HL-60 (cell line): ENCODE measurements around the gene TAF5L.

Experiments used
- DNase-seq, 2 experiments: peaks; one replicate each; pipeline ENCODE4 v3.0.0-alpha.2; 2010 to 2020; ENCODE audit warnings: low read depth in 1 of 2, low spot score in 1 of 2
- H3K27ac ChIP-seq: fragments of 250-450 bp; sonication (Bioruptor Pico); replicated peaks from 2 replicates; pipeline ENCODE4 v1.5.1; 2020; ENCODE audit warnings: mild to moderate bottlenecking, moderate library complexity
- H3K27me3 ChIP-seq: fragments of 250-450 bp; sonication (Bioruptor Pico); 2 replicates; pipeline ENCODE4 v1.5.1; 2021; ENCODE audit warnings: mild to moderate bottlenecking, moderate library complexity; ENCODE audit not compliant: insufficient read depth, poor library complexity, severe bottlenecking
- H3K4me3 ChIP-seq: replicated peaks from 2 replicates; pipeline ENCODE4 v1.5.1; 2011; ENCODE audit warnings: mild to moderate bottlenecking, control low read depth, low read length; ENCODE audit not compliant: insufficient read depth
- CTCF ChIP-seq: IDR thresholded peaks from one replicate; pipeline ENCODE4 v1.5.1; 2011; ENCODE audit warnings: low read length, control low read depth, inconsistent platforms; ENCODE audit not compliant: insufficient read depth
- GABPA ChIP-seq: IDR thresholded peaks from 2 replicates; pipeline ENCODE4 v1.6.1; 2012; ENCODE audit warnings: low read depth
- POLR2AphosphoS5 ChIP-seq: IDR thresholded peaks from 2 replicates; pipeline ENCODE4 v1.6.1; 2012; ENCODE audit warnings: low read depth
- REST ChIP-seq: IDR thresholded peaks from 2 replicates; pipeline ENCODE4 v1.6.1; 2012; ENCODE audit warnings: low read depth; ENCODE audit not compliant: insufficient replicate concordance
- SPI1 ChIP-seq: IDR thresholded peaks from 2 replicates; pipeline ENCODE4 v1.6.1; 2012; ENCODE audit warnings: low read depth, mild to moderate bottlenecking, borderline replicate concordance

TAF5L gene

GRCh38 chr1:229651546-229651945, 25.6 kb upstream of the TAF5L start:
- H3K27ac ChIP-seq: no peak overlapping the region
- no peak for DNase-seq
- no peak overlapping the region for H3K4me3 ChIP-seq
- no peaks in the 10 kb centered on the region for H3K27me3 ChIP-seq
- no peak for TF ChIP-seq REST
- TF ChIP-seq POLR2AphosphoS5: no peak
- no peak for TF ChIP-seq GABPA
- no peak for TF ChIP-seq SPI1
- TF ChIP-seq CTCF: no peak

DNA sequence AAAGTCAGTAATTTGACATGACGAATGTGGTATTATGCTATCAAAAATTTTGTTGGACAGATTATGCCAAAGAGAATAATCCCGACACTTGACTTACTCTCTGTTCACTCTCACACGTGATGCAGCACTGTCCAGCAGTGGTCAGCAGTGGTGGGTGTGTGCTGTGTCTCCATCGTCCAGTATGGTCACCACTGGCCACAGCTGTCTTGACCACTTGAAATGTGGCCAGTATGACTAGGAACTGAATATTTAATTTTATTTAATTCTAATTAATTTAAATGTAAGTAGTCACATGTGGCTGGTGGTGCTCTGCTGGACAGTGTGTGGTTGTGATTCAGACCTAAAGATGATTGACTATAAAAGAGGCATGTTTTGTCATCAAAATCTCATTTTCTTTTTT, 24.1 kb upstream of the TAF5L start:
- Histone ChIP-seq H3K27me3 (no peaks in the 10 kb centered on the region), H3K27ac (no peak overlapping the region), H3K4me3 (no peak overlapping the region)
- TF ChIP-seq GABPA: no peak
- TF ChIP-seq CTCF: no peak
- no peak for TF ChIP-seq SPI1
- no peak for TF ChIP-seq REST
- TF ChIP-seq POLR2AphosphoS5: no peak
- DNase-seq: no peak

DNA sequence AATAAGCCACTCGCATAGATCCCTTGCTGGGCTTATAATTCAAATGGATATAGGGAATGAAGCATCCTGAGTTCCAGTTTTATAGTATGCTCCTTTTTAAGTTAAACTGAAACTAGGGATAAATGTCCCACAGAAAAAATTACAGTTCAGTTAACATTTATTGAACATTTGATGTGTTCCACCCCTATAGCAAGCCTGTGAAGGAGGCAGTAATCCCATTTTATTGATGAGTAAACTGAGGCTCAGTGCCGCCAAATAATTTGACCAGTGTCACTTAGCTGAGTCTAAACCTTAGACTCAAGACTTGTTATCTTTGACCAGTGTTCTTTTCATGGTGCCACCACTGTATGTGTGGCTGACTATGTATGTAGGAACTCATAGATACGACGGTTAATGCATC, 22.5 kb upstream of the TAF5L start:
- H3K27ac ChIP-seq: no peak overlapping the region
- TF ChIP-seq POLR2AphosphoS5 (no peak), SPI1 (no peak), CTCF (no peak), GABPA (no peak)
- DNase-seq: no peak
- no peak overlapping the region for H3K4me3 ChIP-seq
- no peaks in the 10 kb centered on the region for H3K27me3 ChIP-seq

DNA sequence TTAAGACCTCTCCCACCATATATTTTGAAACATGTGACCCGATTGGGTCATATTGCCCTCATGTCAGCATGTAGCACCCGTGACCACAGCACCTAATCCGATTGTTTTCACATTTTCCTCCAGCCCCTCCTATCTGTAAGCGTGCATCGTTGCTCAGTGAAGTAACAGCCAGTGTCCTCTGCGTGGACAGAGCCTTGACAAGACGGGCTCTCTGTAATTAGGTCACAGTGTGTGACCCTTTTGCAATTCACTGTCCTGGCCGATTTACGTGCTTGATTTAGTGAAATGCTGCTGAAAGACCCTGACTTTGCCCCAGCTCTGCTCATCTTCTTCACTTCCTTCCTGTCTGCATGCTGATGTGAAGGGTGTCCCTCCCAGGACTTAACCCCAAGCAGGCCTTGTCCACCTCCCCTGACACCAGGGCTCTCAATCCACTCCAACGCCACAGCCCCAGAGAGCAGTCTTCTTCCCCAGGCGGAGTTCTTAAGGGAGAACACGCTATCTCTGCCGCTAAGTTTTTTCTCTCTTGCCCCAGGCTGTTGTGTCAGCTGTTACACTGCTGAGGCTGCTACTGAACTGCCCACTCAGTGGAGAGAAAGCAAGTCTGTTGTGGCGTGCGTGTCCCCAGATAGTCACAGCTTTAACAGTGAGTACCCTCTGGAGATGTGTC, 19.5 kb upstream of the TAF5L start:
- H3K27ac ChIP-seq: no peak overlapping the region
- H3K4me3 ChIP-seq: no peak overlapping the region
- no peak for DNase-seq
- no peaks in the 10 kb centered on the region for H3K27me3 ChIP-seq
- TF ChIP-seq POLR2AphosphoS5 (no peak), REST (no peak), SPI1 (no peak), CTCF (no peak), GABPA (no peak)
